Spleen (tissue), 7 donors: ENCODE data around the gene PRKCA.

Experiments
- POLR2A ChIP-seq, 3 donors: fragments of 450-650 bp; IDR thresholded peaks; one replicate each; pipeline ENCODE4 v1.5.1; 2017; ENCODE audit warnings: antibody characterized with exemption in 3 of 3, mild to moderate bottlenecking in 1 of 3
- TF ChIP-seq, protein P1 (sequence below), 11 experiments: fragments of 200-600 bp in 7 of 11; fragments of 450-650 bp in 4 of 11; sonication (generic) in 4 of 11; IDR thresholded peaks in 8 of 11; conservative IDR thresholded peaks in 3 of 11; 1 replicate in 7 of 11; 2 replicates in 4 of 11; pipeline versions ENCODE4 v1.4.0 to v1.8.0; 2016 to 2021; ENCODE audit warnings: antibody characterized with exemption in 11 of 11, inconsistent platforms in 4 of 11, mild to moderate bottlenecking in 1 of 11
- donor health status: DM: no; HTN: no; CAD: no; lungs with moderate emphysema.
- donor health status: DM: no; HTN: no; CAD: no.
- donor health status: DM: no; HTN: no; CAD: no.

DNA sequence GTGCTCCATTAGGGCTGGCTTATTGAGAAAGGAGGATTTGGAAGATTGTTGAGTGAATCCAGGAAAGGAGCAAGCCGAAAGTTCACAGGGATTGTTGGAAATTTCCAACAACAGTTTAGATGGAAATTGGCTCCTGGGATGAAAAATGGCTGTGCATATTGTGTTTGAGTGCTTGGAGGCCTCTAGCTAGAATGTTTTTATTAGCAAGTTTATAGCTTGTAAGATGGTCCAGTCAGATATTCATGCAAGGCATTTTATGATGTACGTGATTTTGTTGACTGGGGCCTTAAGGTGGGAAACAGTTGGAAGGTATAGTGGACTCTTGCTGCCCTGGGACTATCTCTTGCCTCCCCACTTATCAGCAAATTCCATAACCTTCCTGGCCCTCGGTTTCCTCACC lies 216.7 kb downstream of the PRKCA start:
- TF ChIP-seq, protein P1, sequence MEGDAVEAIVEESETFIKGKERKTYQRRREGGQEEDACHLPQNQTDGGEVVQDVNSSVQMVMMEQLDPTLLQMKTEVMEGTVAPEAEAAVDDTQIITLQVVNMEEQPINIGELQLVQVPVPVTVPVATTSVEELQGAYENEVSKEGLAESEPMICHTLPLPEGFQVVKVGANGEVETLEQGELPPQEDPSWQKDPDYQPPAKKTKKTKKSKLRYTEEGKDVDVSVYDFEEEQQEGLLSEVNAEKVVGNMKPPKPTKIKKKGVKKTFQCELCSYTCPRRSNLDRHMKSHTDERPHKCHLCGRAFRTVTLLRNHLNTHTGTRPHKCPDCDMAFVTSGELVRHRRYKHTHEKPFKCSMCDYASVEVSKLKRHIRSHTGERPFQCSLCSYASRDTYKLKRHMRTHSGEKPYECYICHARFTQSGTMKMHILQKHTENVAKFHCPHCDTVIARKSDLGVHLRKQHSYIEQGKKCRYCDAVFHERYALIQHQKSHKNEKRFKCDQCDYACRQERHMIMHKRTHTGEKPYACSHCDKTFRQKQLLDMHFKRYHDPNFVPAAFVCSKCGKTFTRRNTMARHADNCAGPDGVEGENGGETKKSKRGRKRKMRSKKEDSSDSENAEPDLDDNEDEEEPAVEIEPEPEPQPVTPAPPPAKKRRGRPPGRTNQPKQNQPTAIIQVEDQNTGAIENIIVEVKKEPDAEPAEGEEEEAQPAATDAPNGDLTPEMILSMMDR (IDR thresholded peaks at IDR 0.05 in 8 of 11, conservative IDR thresholded peaks at IDR 0.05 in 3 of 11): no peak
- no peak for TF ChIP-seq POLR2A (IDR thresholded peaks at IDR 0.05)
